ENCODE results near the gene CRYZL1.

DNA sequence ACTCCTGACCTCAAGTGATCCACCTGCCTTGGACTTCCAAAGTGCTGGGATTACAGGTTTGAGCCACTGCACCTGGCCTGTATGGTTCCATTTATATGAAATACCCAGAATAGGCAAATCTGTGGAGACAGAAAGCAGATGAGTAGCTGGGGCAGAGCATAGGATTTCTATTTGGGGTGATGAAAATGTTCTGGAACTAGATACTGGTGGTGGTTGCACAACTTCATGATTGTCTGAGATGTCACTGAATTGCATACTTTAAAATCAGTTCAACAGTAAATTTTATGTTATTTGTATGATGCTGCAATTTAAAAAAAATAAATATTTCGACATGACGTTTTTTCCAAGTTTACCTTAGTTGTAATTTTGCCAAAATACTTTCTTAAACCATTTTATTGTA is 24.6 kb upstream of the CRYZL1 start:
- TF ChIP-seq CHD2 (IDR thresholded peaks at IDR 0.05; ENCODE audit: low read length) (no peak), HDAC2 (IDR thresholded peaks at IDR 0.05; ENCODE audit: borderline replicate concordance in 1 of 2, low read depth in 2 of 2, low read length in 2 of 2) (no peak)

All from H1 (cell line).